ES-I3 (cell line): ENCODE measurements around the gene GPHB5.
"Not testable (repeated sequence)": the region's sequence is repeated elsewhere in the genome, so short reads cannot be mapped to it uniquely, and the experiment has no call there.

Experiments used
- H3K36me3 ChIP-seq: 2 replicates; pipeline ENCODE4 v1.6.1; 2013; ENCODE audit warnings: mild to moderate bottlenecking, low read length, control low read depth, moderate library complexity; ENCODE audit not compliant: insufficient read depth
- H3K4me1 ChIP-seq: 2 replicates; pipeline ENCODE4 v1.6.1; 2013; ENCODE audit warnings: mild to moderate bottlenecking, control low read depth, low read length; ENCODE audit not compliant: insufficient read depth
- H3K9ac ChIP-seq: 2 replicates; pipeline ENCODE4 v1.6.1; 2013; ENCODE audit warnings: low read depth, mild to moderate bottlenecking, low read length, moderate library complexity
- H3K9me3 ChIP-seq: 2 replicates; pipeline ENCODE4 v1.6.1; 2013; ENCODE audit warnings: mild to moderate bottlenecking, low read length, moderate library complexity; ENCODE audit not compliant: control insufficient read depth, insufficient read depth

Gene GPHB5

GRCh38 chr14:63304429-63304828 lies 14.3 kb downstream of the GPHB5 start:
- H3K9me3 ChIP-seq, H3K4me1 ChIP-seq, H3K36me3 ChIP-seq, H3K9ac ChIP-seq: not testable (repeated sequence)

DNA sequence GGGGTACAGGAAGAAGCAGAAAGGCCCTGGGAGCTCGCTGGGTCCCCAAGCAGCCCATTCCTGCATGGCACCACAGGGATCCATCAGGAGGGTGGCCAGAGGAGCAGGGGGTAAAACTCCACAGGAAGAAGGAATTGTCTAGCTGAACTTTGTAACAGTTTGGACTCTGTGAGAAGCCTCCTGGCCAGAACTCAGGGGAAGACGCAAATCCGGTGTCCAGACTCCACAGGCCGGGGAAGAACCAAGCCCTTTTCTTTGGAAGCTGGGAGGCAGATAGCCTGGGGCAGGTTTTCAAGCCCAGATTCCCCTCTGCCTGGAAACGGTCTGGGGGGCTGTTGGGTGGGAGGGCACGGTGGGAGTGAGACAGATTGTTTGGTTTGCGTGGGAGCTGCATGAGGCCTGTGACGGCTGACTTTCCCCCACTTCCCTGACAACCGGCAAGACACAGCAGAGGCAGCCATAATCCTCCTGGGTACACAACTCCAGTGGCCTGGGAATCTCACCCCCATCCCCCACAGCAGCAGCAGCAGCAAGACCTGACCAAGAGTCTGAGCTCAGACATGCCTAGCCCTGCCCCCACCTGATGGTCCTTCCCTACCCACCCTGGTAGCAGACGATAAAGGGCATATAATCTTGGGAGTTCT lies 16.7 kb downstream of the GPHB5 start:
- Histone ChIP-seq H3K36me3 (no peaks in the 10 kb centered on the region), H3K9ac (no peak overlapping the region), H3K9me3 (no peaks in the 10 kb centered on the region), H3K4me1 (0 out of 2 replicates have a peak, but pooled peaks cover 6% of the 10 kb centered on the region)

- H3K36me3 ChIP-seq, result no peaks in the 10 kb centered on the region
- H3K9me3 ChIP-seq, result no peaks in the 10 kb centered on the region
- no peak overlapping the region for H3K9ac ChIP-seq
- H3K4me1 ChIP-seq, result 0 out of 2 replicates have a peak, but pooled peaks cover 6% of the 10 kb centered on the region
These were observed 17.9 kb downstream of the GPHB5 start for GRCh38 chr14:63300854-63301253.

DNA sequence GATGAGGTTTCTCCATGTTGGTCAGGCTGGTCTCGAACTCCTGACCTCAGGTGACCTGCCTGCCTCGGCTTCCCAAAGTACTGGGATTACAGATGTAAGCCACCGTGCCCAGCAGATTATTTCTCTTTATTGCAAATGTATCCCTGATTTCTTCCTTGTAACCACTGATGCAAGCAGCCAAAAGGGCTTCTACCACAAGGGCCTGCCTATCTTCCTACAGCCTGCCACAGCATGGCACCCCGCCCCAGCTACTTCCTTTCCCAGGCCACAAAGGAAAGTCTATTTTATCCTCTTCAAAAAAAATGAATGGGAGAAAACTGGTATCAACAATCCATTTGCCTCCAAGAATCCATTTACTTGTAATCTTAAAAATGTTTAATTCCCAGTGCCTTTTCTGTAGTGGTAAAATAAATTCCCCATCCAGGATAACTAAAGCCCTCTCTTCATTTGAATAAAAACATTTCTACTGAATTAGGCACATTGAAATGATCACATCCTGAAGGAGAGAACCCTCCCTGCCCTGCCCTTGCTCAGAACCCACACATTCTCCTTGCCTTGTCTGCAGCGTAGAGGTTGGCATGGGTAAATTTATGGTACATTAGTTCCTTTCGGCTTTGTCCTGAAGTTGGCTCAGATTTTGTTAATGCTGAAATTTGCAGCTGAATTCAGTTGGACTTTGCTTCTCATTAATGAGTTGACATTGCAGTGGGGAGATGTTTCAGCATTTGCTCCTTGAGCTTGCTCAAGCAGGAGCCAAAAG lies 19.2 kb downstream of the GPHB5 start:
- no peaks in the 10 kb centered on the region for H3K36me3 ChIP-seq
- no peak overlapping the region for H3K9ac ChIP-seq
- H3K4me1 ChIP-seq, result 0 out of 2 replicates have a peak, but pooled peaks cover 6% of the 10 kb centered on the region
- no peaks in the 10 kb centered on the region for H3K9me3 ChIP-seq

- H3K36me3 ChIP-seq, result no peaks in the 10 kb centered on the region
- H3K4me1 ChIP-seq, result 0 out of 2 replicates have a peak, but pooled peaks cover 6% of the 10 kb centered on the region
These were observed 21.2 kb downstream of the GPHB5 start for GRCh38 chr14:63297372-63298063.

DNA sequence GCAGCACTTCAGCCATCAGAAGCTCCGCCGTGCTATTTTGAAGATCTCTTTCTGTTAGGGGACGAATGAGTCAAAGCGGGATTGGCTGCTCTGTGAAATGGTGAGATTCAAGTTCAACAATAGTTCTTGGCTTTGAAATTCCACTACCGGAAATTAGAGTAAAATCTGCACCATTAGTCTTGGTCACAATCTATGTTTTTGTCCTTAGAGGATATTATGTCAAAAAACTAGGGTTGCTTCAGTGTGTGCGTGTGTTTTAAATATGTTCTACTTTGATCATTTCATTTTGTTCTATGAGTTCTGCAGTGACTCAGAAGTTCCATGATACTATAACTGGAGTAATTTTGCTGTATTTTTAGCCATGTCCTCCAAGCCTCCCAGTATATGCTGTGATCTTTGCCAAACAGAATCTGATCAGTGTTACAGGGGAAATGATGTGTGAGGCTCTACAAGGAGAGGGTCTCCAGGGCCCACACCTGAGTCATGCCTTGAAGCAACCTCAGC lies 22.6 kb downstream of the GPHB5 start:
- no peaks in the 10 kb centered on the region for H3K9me3 ChIP-seq
- H3K9ac ChIP-seq, result no peak overlapping the region
- H3K4me1 ChIP-seq, result 0 out of 2 replicates have a peak, but pooled peaks cover 6% of the 10 kb centered on the region
- no peaks in the 10 kb centered on the region for H3K36me3 ChIP-seq

More at GRCh38 chr14:63297372-63298063, 21.2 kb downstream of the GPHB5 start:
- Histone ChIP-seq H3K9me3 (no peaks in the 10 kb centered on the region), H3K9ac (no peak overlapping the region)

DNA sequence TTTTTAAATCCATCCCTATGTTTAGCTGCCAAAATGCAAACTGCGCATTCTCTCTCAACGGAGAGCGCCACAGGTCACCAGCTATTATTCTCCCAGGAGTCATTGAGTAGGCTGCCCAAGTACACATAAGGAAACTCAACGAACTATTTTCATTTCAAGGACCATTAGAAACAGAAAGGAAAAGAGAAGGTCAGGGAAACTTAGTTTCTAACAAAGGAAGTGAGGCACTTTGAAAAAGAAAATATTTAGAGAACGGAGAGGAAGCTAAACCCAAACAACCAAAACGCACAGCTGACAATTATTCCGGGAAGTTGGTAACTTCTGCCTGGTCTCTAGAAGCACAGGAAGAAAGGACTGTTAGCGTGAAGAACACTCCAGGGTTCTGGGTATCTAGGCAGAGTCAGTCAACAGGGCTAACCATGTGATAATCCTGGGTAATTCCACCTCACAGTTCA lies 23.5 kb downstream of the GPHB5 start:
- H3K9me3 ChIP-seq, result no peaks in the 10 kb centered on the region
- no peaks in the 10 kb centered on the region for H3K36me3 ChIP-seq
- H3K9ac ChIP-seq, result no peak overlapping the region
- H3K4me1 ChIP-seq, result 0 out of 2 replicates have a peak, but pooled peaks cover 6% of the 10 kb centered on the region

- Histone ChIP-seq H3K4me1 (0 out of 2 replicates have a peak, but pooled peaks cover 6% of the 10 kb centered on the region), H3K36me3 (no peaks in the 10 kb centered on the region), H3K9ac (no peak overlapping the region), H3K9me3 (no peaks in the 10 kb centered on the region)
These were observed 25.9 kb downstream of the GPHB5 start for GRCh38 chr14:63292805-63293204.

DNA sequence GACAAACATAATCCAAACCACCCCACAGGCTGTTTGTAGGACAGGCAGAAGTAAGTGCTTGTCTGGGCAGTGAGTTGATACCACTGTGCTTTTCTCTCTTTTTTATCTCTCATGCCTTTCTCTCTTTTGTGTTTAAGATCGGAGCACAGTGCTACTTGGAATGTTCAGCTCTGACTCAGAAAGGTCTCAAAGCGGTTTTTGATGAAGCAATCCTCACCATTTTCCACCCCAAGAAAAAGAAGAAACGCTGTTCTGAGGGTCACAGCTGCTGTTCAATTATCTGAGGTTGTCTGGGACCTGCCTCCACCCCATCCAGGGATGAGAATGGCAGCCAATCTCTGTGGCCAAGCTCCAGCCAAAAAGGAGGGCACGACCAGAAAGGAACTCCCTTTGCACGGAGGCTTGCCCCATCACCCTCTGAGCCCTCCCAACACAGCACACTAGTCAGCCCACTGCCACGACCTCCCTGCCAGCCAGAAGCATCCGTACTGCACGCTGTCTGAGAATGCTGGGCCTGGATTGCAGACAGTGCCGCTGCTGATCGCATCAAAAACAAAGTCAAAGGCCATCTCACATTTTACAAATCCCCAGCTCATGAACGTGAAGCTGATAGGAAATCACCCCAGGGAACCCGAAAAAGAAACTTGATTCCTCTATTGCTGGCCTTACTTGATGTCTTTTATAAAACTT lies 27.8 kb downstream of the GPHB5 start:
- no peaks in the 10 kb centered on the region for H3K36me3 ChIP-seq
- no peaks in the 10 kb centered on the region for H3K9me3 ChIP-seq
- H3K4me1 ChIP-seq, result no peaks in the 10 kb centered on the region
- no peak overlapping the region for H3K9ac ChIP-seq

GRCh38 chr14:63288853-63289252 lies 29.9 kb downstream of the GPHB5 start:
- H3K4me1 ChIP-seq, result no peaks in the 10 kb centered on the region
- no peak overlapping the region for H3K9ac ChIP-seq
- H3K9me3 ChIP-seq, result no peaks in the 10 kb centered on the region
- H3K36me3 ChIP-seq, result no peaks in the 10 kb centered on the region

DNA sequence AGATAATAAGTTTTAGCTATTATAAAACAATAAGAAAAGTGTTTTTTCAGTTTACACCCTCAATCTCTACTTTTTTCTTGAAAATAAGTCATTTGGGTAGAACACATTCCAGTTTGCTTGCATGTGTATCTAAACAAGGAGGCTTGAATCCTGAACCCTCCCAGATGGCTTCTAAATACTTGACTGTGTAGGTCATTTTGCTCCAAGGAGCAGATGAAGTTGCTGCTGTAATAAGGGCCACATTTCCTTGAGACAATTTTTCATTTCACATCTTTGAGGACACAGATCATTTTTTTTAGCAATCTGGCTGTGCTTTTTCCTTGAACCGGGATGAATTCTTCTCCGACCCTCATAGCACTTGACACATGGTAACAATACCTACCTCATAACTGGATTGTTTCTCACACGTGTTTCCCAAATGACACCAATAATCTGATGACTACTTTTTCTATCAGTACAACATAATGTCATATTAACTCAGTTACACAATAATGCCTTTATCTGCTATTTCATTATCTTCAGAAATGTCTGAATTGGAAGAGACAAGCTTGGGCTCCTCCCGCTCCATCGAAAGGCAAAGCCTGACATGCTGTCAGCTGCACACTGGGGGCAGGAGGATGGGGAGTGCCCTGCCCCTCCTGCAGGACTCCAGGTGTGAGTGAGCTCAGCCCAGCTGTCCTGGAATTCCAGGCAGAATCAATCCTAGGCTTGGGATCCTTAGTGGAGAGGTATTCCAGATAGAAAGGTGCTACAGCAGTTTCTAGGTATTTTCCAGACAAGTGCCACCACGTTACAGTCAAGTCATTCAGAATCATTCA lies 30.9 kb downstream of the GPHB5 start:
- H3K9me3 ChIP-seq, result no peaks in the 10 kb centered on the region
- no peaks in the 10 kb centered on the region for H3K36me3 ChIP-seq
- no peaks in the 10 kb centered on the region for H3K4me1 ChIP-seq
- no peak overlapping the region for H3K9ac ChIP-seq

GRCh38 chr14:63286071-63286470 lies 32.7 kb downstream of the GPHB5 start:
- no peak overlapping the region for H3K9ac ChIP-seq
- H3K36me3 ChIP-seq, result no peaks in the 10 kb centered on the region
- no peaks in the 10 kb centered on the region for H3K9me3 ChIP-seq
- H3K4me1 ChIP-seq, result no peaks in the 10 kb centered on the region

DNA sequence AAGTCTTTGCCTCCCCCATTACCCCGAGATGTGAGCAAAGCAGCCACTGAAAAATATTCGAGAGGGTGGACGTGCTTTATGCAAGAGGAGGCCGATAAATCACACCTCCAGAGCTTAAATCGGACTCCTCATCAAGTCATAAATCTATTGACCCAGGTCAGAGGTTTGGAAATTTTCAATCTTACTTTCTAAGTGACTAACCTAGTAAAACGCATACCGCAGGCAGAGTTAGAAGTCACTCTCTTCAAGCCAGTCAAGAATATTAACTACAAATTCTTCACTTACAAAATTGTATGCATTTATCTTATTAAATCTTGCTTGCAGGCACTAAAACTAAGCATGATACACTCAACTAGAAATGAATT lies 34.9 kb downstream of the GPHB5 start:
- no peak overlapping the region for H3K9ac ChIP-seq
- no peaks in the 10 kb centered on the region for H3K4me1 ChIP-seq
- H3K36me3 ChIP-seq, result no peaks in the 10 kb centered on the region
- no peaks in the 10 kb centered on the region for H3K9me3 ChIP-seq
